Measurements from ENCODE around the gene ZNHIT3.
"Not testable (repeated sequence)": the region's sequence is repeated elsewhere in the genome, so short reads cannot be mapped to it uniquely, and the experiment has no call there.

ZNHIT3 gene

DNA sequence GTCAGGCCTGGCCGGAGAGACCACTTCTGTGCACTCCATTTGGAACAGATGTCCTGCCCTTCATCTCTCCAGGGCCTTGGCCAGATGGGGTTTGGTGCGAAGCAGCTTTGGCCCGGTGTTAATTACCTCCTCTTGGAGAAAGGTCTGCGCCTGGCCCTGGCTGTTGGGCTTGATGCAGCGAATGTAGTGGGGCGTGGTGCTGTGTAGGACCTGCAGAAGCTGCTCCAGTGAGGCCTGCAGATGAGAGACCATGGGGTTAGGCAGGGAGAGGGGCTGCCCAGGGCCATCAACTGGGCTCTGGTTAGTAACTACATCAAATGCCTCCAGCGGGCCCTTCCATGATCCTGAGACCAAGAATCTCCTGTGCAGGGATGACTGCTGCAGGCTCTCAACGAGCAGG lies 18.7 kb downstream of the ZNHIT3 start:
- H3K4me3 ChIP-seq (replicated peaks; ENCODE audit: low read depth, low read length) = no peak overlapping the region
- no peak for DNase-seq (ENCODE audit: extremely low read depth, low read depth)
- TF ChIP-seq, protein P1, sequence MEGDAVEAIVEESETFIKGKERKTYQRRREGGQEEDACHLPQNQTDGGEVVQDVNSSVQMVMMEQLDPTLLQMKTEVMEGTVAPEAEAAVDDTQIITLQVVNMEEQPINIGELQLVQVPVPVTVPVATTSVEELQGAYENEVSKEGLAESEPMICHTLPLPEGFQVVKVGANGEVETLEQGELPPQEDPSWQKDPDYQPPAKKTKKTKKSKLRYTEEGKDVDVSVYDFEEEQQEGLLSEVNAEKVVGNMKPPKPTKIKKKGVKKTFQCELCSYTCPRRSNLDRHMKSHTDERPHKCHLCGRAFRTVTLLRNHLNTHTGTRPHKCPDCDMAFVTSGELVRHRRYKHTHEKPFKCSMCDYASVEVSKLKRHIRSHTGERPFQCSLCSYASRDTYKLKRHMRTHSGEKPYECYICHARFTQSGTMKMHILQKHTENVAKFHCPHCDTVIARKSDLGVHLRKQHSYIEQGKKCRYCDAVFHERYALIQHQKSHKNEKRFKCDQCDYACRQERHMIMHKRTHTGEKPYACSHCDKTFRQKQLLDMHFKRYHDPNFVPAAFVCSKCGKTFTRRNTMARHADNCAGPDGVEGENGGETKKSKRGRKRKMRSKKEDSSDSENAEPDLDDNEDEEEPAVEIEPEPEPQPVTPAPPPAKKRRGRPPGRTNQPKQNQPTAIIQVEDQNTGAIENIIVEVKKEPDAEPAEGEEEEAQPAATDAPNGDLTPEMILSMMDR (IDR thresholded peaks at IDR 0.05; ENCODE audit: low read depth, low read length, missing control alignments) = no peak

DNA sequence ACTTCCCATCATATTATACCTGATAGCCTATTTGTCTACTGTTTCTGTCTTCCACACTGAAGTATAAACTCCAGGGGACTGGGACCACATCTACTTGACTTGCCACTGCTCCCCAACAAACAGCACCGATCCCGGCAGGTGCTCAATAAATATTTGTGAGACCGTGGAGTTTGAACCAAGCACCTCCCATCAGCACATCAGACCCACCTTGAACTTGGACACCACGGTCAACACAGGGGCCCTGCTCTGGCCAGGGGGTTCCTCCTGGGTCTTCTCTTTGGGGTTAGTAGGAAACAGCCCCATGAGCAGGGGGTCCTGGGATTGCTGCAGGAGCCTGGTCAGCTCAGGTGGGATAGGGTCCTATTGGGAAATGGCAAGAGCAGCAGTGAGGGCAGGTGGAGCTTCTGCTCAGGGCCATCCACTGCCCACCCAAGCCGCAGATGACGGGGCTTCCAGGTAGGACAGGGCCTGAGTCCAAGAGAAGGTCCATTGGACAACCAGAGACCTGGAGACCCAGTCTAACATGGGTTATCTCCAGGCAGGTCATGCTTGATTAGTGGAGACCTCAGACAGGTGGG lies 19.9 kb downstream of the ZNHIT3 start:
- no peak for DNase-seq (ENCODE audit: extremely low read depth, low read depth)
- TF ChIP-seq, protein P1 (IDR thresholded peaks at IDR 0.05; ENCODE audit: low read depth, low read length, missing control alignments) = no peak
- H3K4me3 ChIP-seq (replicated peaks; ENCODE audit: low read depth, low read length) = no peak overlapping the region

DNA sequence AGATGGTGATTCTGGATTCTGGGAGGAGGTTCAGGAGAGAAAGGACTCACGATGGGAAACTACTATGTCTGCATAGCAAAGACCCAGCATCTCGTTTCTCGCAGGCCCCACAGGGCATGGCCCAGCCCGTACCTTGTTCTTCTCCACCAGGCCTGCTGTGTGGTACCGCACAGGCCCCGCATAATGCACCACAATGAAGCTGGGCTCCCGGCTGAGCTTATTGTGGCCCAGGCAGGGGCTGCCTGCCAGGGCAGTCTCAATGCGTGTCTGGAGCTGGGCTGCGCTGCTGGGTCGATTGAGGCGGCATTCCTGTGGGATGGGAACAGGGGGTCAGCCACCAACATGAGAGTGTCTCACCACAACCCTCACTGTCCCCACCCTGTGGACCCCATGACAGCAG lies 20.4 kb downstream of the ZNHIT3 start:
- TF ChIP-seq, protein P1 (IDR thresholded peaks at IDR 0.05; ENCODE audit: low read depth, low read length, missing control alignments) = no peak
- H3K4me3 ChIP-seq (replicated peaks; ENCODE audit: low read depth, low read length) = no peak overlapping the region
- no peak for DNase-seq (ENCODE audit: extremely low read depth, low read depth)

DNA sequence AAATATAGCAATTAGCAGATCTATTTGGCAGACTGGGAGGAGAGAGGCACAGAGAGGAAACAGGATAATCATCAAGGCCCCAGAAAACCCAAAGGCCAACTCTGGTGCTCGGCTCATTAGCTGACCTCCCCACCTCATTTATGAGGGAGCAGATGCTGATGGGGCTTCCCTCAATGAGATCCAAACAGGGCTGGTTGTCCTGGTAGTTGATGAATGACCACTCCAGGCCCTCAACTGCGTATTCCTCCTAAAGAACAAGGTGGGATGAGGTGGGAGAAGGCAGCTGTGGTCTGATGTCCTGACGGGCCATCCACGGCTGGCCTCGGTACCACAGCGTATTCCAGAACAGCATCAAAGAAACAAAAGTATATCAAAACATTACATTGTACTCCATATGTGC lies 20.8 kb downstream of the ZNHIT3 start:
- H3K4me3 ChIP-seq (replicated peaks; ENCODE audit: low read depth, low read length) = no peak overlapping the region
- TF ChIP-seq, protein P1 (IDR thresholded peaks at IDR 0.05; ENCODE audit: low read depth, low read length, missing control alignments) = no peak
- no peak for DNase-seq (ENCODE audit: extremely low read depth, low read depth)

DNA sequence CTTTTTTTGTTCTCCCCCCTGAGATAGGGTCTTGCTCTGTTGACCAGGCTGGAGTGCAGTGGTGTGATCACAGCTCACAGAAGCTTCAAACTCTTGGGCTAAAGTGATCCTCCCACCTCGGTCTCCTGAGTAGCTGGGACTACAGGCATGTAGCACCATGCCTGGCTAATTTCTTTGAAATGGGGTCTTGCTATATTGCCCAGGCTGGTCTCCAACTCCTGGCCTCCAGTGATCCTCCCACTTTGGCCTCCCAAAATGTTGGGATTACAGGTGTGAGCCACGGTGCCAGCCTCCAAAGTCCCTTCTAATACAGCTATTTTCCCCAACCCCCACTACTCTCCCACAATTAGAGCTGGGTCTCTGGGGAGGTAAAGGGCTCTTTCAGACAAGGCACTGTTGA lies 22.0 kb downstream of the ZNHIT3 start:
- H3K4me3 ChIP-seq (replicated peaks; ENCODE audit: low read depth, low read length); DNase-seq (ENCODE audit: extremely low read depth, low read depth): not testable (repeated sequence)

DNA sequence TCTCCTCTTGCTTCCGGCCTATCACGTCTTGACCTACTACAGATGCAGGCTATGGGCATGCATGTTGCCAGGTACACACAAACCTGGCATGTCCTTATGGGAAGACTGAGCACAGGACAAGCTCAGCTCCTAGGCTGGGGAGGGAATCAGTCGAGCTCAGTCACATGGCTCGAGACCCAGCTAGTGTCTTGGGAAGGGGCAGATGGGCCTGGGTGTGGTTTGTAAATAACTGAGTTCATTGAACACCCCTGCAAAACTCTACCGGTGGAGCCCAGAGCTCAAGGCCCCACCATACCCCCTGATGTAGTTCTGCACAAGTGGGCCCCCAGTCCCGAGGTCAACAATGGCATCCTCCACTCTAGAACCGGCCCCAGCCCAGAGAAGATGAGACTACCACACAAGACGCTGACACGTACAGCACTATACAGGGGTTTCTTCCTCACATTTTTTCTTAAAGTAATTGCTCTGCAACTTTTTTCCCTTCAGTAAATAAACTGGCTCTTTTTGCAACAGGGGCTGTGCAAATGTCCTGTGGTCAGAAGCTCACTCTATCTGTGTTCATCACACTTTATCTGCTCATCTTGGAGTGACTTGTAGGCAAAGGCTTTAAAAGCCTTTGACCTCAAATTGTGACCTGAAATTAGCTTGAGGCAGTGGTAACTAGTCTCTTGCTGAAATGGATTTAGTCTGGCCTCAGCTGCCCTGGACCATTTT lies 22.9 kb downstream of the ZNHIT3 start:
- no peak for DNase-seq (ENCODE audit: extremely low read depth, low read depth)
- TF ChIP-seq, protein P1 (IDR thresholded peaks at IDR 0.05; ENCODE audit: low read depth, low read length, missing control alignments) = no peak
- H3K4me3 ChIP-seq (replicated peaks; ENCODE audit: low read depth, low read length) = no peak overlapping the region

DNA sequence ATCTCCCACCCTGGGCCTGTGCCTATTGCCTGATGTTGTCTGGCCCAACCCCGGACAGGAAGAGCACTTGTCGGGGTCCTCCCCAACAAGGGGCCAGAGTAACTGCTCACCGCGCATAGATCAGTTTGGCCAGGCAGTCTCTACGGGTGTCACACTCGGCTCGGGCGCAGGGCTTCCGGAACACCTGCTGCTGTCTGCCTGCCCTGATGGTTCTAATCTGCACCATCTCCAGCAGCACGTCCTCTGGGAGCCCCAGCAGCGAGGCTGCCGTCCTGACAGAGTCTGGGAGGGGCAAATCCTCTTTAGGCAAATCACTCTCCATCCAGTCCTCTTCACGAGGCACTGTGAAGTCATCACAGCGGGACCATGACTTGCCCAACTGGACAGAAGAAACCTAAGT lies 24.2 kb downstream of the ZNHIT3 start:
- no peak overlapping the region for H3K4me3 ChIP-seq (replicated peaks; ENCODE audit: low read depth, low read length)
- TF ChIP-seq, protein P1 (IDR thresholded peaks at IDR 0.05; ENCODE audit: low read depth, low read length, missing control alignments) = no peak
- no peak for DNase-seq (ENCODE audit: extremely low read depth, low read depth)

All from HFF-Myc (cell line).